Left colon (tissue), 2 donors: Measurements from ENCODE around the gene ZNF276. TPM values are rescaled to one million over a fixed set of nuclear protein-coding genes. Genes with fewer than 3 reads are reported as not detected.

Experiments used
- ATAC-seq: fragments of 200-7000 bp; cut with Tn5 transposase; one replicate; pipeline ENCODE4 v1.9.1; 2020; ENCODE audit warnings: mild to moderate bottlenecking, moderate library complexity
- DNase-seq, 2 donors: peaks; one replicate each; pipeline ENCODE4 v3.0.0-alpha.2; 2020
- intact Hi-C, 2 donors: fragments of 100-400 bp; cut with DNase I in 1 of 2; cut with micrococcal nuclease in 1 of 2; formaldehyde crosslinking; loops; one replicate each; pipeline versions ENCODE4 v1.11.2 to v1.14.0; 2022; cut with DNase I, micrococcal nuclease
- total RNA-seq, 2 donors: library from RNA; stranded (reverse); fragmentation: NEBNext Ultra II Directional; extraction: Animal tissue kit (Norgen Biotek cat#: 25700); gene quantifications; one replicate each; pipeline ENCODE4 v1.2.1, GENCODE V29; 2021
- donor health status: DM: no; HTN: no; CAD: no.
- donor health status: DM: yes; HTN: yes; CAD: no.

The ZNF276 gene
- total RNA-seq, 2 donors from 2014 or later, result 28.9 to 42.2 TPM

- intact Hi-C loops, result loop anchor here (10.0 kb wide), 1 partner anchor 86 kb away; no protein-coding TSS in a partner anchor
- no peak for ATAC-seq
These were observed 12.2 kb upstream of the ZNF276 start for GRCh38 chr16:89709166-89709565.

GRCh38 chr16:89709716-89710432 lies 11.5 kb upstream of the ZNF276 start:
- no peak for DNase-seq
- ATAC-seq, result no peak
- intact Hi-C loops, result loop anchor here (10.0 kb wide), 1 partner anchor 85 kb away; no protein-coding TSS in a partner anchor

More at GRCh38 chr16:89709166-89709565, 12.2 kb upstream of the ZNF276 start:
- no peak for DNase-seq

- no peak for DNase-seq
- intact Hi-C loops, result no loop called here
- no peak for ATAC-seq
These were observed 10.4 kb upstream of the ZNF276 start for GRCh38 chr16:89710709-89711564.

- DNase-seq (peak in 1 of 2 donors; percentile 81), ATAC-seq (peak; percentile 65)
These were observed 9.6 kb upstream of the ZNF276 start for GRCh38 chr16:89711601-89712273.

GRCh38 chr16:89712274-89712781 lies 9.0 kb upstream of the ZNF276 start:
- no peak for DNase-seq
- intact Hi-C loops, result no loop called here
- ATAC-seq, result no peak

More at GRCh38 chr16:89711601-89712273, 9.6 kb upstream of the ZNF276 start:
- intact Hi-C loops, result no loop called here

GRCh38 chr16:89716493-89716892 lies 4.8 kb upstream of the ZNF276 start:
- intact Hi-C loops, result no loop called here
- DNase-seq (no peak), ATAC-seq (no peak)

GRCh38 chr16:89716916-89717687 lies 4.2 kb upstream of the ZNF276 start:
- DNase-seq (no peak), ATAC-seq (no peak)
- intact Hi-C loops, result no loop called here

GRCh38 chr16:89717688-89718505 lies 3.4 kb upstream of the ZNF276 start:
- DNase-seq, result no peak
- ATAC-seq, result no peak
- intact Hi-C loops, result no loop called here

- intact Hi-C loops, result no loop called here
- ATAC-seq (peak; percentile 38), DNase-seq (peak; percentile 63 to 80)
These were observed 855 bp upstream of the ZNF276 start for GRCh38 chr16:89720551-89720812.

GRCh38 chr16:89721546-89722391 lies 432 bp downstream of the ZNF276 start:
- ATAC-seq (peak; percentile 46), DNase-seq (peak; percentile 73 to 80)
- intact Hi-C loops, result no loop called here

- ATAC-seq (peak; percentile 67), DNase-seq (peak; percentile 94 to 97)
- intact Hi-C loops, result no loop called here
These were observed 1.3 kb downstream of the ZNF276 start for GRCh38 chr16:89722392-89723278.

- ATAC-seq (no peak), DNase-seq (peak in 1 of 2 donors; percentile 37)
- intact Hi-C loops, result no loop called here
These were observed 2.2 kb downstream of the ZNF276 start for GRCh38 chr16:89723279-89724250.

GRCh38 chr16:89727406-89728120 lies 6.2 kb downstream of the ZNF276 start:
- ATAC-seq, result no peak
- intact Hi-C loops, result no loop called here
- no peak for DNase-seq

- intact Hi-C loops, result no loop called here
- no peak for DNase-seq
- ATAC-seq, result no peak
These were observed 8.0 kb downstream of the ZNF276 start for GRCh38 chr16:89729293-89729692.
